K562 (cell line): Measurements from ENCODE around the gene SOX6. TPM values are rescaled to one million over a fixed set of nuclear protein-coding genes. Genes with fewer than 3 reads are reported as not detected.
A peak's percentile ranks its signal among the peaks of the same experiment; 100 is the strongest.

ENCODE experiments used
- ARID2 ChIP-seq: fragments of 450-650 bp; IDR thresholded peaks from 2 replicates; pipeline ENCODE4 v1.6.1; 2017; ENCODE audit warnings: antibody characterized with exemption, mild to moderate bottlenecking
- CEBPG ChIP-seq, 3 experiments: fragments of 200-800 bp in 1 of 3; sonication (Bioruptor generic) in 1 of 3; sonication (generic) in 1 of 3; formaldehyde crosslinking in 1 of 3; IDR thresholded peaks in 2 of 3; conservative IDR thresholded peaks in 1 of 3; 2 replicates each; pipeline versions ENCODE4 v1.6.1 to v1.8.0; 2016 to 2022; ENCODE audit warnings: missing compliant biosample characterization in 2 of 3, missing genetic modification characterization in 2 of 3, mild to moderate bottlenecking in 1 of 3, missing genetic modification reagents in 1 of 3
- ETV5 ChIP-seq: sonication (generic); formaldehyde crosslinking; IDR thresholded peaks from 2 replicates; pipeline ENCODE4 v1.4.0; 2020; ENCODE audit warnings: low read depth, mild to moderate bottlenecking, missing genetic modification reagents
- HMBOX1 ChIP-seq: sonication (generic); IDR thresholded peaks from 2 replicates; pipeline ENCODE4 v1.6.1; 2016
- MAX ChIP-seq: sonication (generic); formaldehyde crosslinking; IDR thresholded peaks from 2 replicates; pipeline ENCODE4 v1.9.0; 2022; ENCODE audit warnings: mild to moderate bottlenecking, missing genetic modification reagents
- SMARCA5 ChIP-seq: fragments of 450-650 bp; IDR thresholded peaks from 2 replicates; pipeline ENCODE4 v1.6.1; 2016
- TCF3 ChIP-seq: sonication (generic); formaldehyde crosslinking; IDR thresholded peaks from 2 replicates; pipeline ENCODE4 v1.4.0; 2020; ENCODE audit warnings: mild to moderate bottlenecking, missing genetic modification reagents
- TSHZ1 ChIP-seq: fragments of 250-450 bp; sonication (Bioruptor Pico); IDR thresholded peaks from 2 replicates; pipeline ENCODE4 v1.4.0; 2020; ENCODE audit warnings: mild to moderate bottlenecking, moderate library complexity
- polyA plus RNA-seq, 8 experiments: library from polyadenylated mRNA; depleted of rRNA in 4 of 8; stranded (reverse) in 5 of 8; unstranded in 3 of 8; fragments of >200 nt; fragmentation: Nextera tagmentation in 2 of 8; fragmentation: Illumina TruSeq in 1 of 8; extraction: Ambion mirVana in 2 of 8; extraction: Trizol in 1 of 8; gene quantifications; 2 replicates each; pipeline versions ENCODE4 v1.2.1 to v1.2.3, GENCODE V29; 2011 to 2014; ENCODE audit warnings: inconsistent platforms in 1 of 8, missing spikeins in 1 of 8
- total RNA-seq, 7 experiments: library from RNA; depleted of rRNA in 6 of 7; stranded (reverse); fragments of >200 nt in 6 of 7; fragmentation: Illumina TruSeq in 2 of 7; extraction: Trizol in 2 of 7; gene quantifications; 2 replicates each; pipeline versions ENCODE4 v1.2.1 to v1.2.3, GENCODE V29; 2011 to 2021; ENCODE audit warnings: low replicate concordance in 1 of 7
- TF ChIP-seq, protein P1 (sequence below): fragments of 250-450 bp; sonication (Bioruptor Pico); IDR thresholded peaks from 2 replicates; pipeline ENCODE4 v1.4.0; 2020; ENCODE audit warnings: mild to moderate bottlenecking

SOX6 gene
- total and polyA plus RNA-seq, 9 of the 15 experiments (the other 6 are each of a cell fraction or from before 2014, with no cell fraction given): 0.89 to 8.7 (median 5.7) TPM

GRCh38 chr11:16347928-16348685, 8.2 kb downstream of the SOX6 start (continued):
- TF ChIP-seq CEBPG (CRISPR knock-in tag; IDR thresholded peaks at IDR 0.05) (no peak), CEBPG (tag; conservative IDR thresholded peaks at IDR 0.05 in 1 of 2, IDR thresholded peaks at IDR 0.05 in 1 of 2) (peak; percentile 39 to 81; a peak in 3 of 4 replicates), TCF3 (CRISPR knock-in tag) (no peak), MAX (CRISPR knock-in tag) (no peak), ETV5 (CRISPR knock-in tag) (no peak), TSHZ1 (CRISPR knock-in tag) (no peak), ARID2 (no peak), HMBOX1 (no peak), SMARCA5 (0 out of 2 replicates have a peak, but pooled peaks have one; percentile 44)
- TF ChIP-seq, protein P1, sequence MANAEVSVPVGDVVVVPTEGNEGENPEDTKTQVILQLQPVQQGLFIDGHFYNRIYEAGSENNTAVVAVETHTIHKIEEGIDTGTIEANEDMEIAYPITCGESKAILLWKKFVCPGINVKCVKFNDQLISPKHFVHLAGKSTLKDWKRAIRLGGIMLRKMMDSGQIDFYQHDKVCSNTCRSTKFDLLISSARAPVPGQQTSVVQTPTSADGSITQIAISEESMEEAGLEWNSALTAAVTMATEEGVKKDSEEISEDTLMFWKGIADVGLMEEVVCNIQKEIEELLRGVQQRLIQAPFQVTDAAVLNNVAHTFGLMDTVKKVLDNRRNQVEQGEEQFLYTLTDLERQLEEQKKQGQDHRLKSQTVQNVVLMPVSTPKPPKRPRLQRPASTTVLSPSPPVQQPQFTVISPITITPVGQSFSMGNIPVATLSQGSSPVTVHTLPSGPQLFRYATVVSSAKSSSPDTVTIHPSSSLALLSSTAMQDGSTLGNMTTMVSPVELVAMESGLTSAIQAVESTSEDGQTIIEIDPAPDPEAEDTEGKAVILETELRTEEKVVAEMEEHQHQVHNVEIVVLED (CRISPR knock-in tag): no peak
